ENCODE data around the gene KRT76. TPM values are rescaled to one million over a fixed set of nuclear protein-coding genes. Genes with fewer than 3 reads are reported as not detected.

Gene KRT76
- total and polyA plus RNA-seq, 3 experiments from 2014 or later: not detected

- Mint-ChIP-seq H3K9me3 (no peaks in the 10 kb centered on the region), H3K27ac (peak overlapping the region in 2 of 8 donors; percentile 8 to 79), H3K4me1 (peaks cover 3 to 5% (median 4%) of the 10 kb centered on the region in 3 donors), H3K27me3 (peaks cover 10 to 26% of the 10 kb centered on the region in 2 donors), H3K36me3 (no peaks in the 10 kb centered on the region), H3K4me3 (no peak overlapping the region)
- H3K4me1 ChIP-seq (ENCODE audit: insufficient read depth, low read length): peaks cover 14% of the 10 kb centered on the region
- no peak overlapping the region for H3K27ac ChIP-seq (ENCODE audit: low read depth, low read length)
- H3K9me3 ChIP-seq (ENCODE audit: low read length): no peaks in the 10 kb centered on the region
- CTCF ChIA-PET: no interaction called here
- H3K4me3 ChIP-seq (ENCODE audit: low read length): no peak overlapping the region
- H3K36me3 ChIP-seq (ENCODE audit: insufficient read depth, low read length): no peaks in the 10 kb centered on the region
- no peak for DNase-seq
- no peaks in the 10 kb centered on the region for H3K27me3 ChIP-seq (ENCODE audit: insufficient read depth, low read length, poor library complexity, severe bottlenecking)
- POLR2A ChIA-PET: no interaction called here
Observed at GRCh38 chr12:52820521-52820920, 43.4 kb upstream of the KRT76 start.

DNA sequence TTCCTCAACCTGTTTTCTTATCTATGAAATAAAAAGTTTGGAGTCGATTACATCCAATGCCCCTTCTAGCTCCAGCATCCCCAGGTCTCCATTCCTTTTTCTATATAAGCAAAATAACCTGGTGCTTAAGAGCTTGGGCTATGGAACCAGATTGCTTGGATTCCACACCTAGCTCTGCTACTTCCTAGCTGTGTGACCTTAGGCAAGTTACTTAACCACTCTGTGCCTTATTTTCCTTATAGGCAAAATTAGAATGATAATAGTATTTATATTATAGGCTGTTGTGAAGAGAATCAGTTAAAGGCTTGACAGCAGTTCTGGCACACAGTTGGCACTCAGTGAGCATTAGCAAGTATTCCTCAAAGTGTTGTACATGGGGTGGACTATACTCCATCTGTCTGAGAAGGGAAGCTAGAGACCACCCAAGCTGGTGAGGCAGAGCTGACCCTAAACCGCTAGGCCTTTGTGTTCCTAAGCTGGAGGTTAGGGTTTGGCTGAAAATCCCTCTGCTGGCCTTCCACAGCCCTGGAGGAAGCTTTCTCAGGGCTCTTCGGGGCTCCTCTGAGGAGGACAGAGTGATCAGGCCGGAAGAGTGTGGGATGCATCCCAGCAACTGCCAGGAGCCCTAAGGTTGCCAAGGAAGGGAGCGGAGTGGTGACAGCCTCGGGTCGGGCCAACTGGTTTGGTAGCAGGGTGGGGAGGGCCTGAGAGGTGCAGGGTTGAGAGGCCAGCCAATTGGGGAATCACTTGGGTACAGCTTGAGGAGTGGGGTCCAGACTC is 42.8 kb upstream of the KRT76 start:
- Mint-ChIP-seq H3K4me3 (no peak overlapping the region), H3K9me3 (no peaks in the 10 kb centered on the region), H3K36me3 (no peaks in the 10 kb centered on the region), H3K4me1 (peaks cover 3 to 5% (median 4%) of the 10 kb centered on the region in 3 donors), H3K27me3 (peaks cover 10 to 26% of the 10 kb centered on the region in 2 donors), H3K27ac (peak overlapping the region in 1 of 8 donors; percentile 79)
- Histone ChIP-seq H3K4me1 (ENCODE audit: insufficient read depth, low read length) (peaks cover 14% of the 10 kb centered on the region), H3K27me3 (ENCODE audit: insufficient read depth, low read length, poor library complexity, severe bottlenecking) (no peaks in the 10 kb centered on the region), H3K36me3 (ENCODE audit: insufficient read depth, low read length) (no peaks in the 10 kb centered on the region), H3K9me3 (ENCODE audit: low read length) (no peaks in the 10 kb centered on the region), H3K4me3 (ENCODE audit: low read length) (no peak overlapping the region), H3K27ac (ENCODE audit: low read depth, low read length) (no peak overlapping the region)
- CTCF ChIA-PET: no interaction called here
- POLR2A ChIA-PET: no interaction called here
- no peak for DNase-seq

DNA sequence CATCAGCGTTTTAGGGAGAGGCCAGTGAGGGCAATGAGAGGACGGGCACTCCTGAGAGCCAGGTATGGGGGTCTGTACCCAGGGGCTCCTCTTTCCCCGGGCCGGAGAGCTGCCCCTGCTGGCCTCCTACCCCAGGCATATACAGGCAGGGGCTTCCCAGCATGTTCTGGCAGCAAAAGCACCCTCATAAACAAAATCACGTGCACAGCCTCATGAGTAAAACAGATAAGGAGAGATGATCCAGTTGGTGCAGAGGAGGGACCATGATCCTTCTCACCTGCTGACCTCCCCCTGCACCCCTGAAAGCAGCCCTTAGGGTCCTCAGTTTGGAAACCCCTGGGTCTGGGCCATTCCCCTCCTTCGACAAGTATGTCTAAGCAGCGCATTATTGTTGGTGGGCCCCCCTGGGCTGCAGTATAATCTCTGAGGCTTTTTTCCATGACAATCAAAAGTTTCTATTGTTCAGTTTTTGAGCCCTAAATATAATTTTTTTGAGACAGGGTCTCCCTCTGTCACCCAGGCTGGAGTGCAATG is 41.8 kb upstream of the KRT76 start:
- ChIA-PET CTCF (no interaction called here), POLR2A (no interaction called here)
- Mint-ChIP-seq H3K27ac (peak overlapping the region in 1 of 8 donors; percentile 82), H3K4me3 (no peak overlapping the region), H3K36me3 (no peaks in the 10 kb centered on the region), H3K4me1 (peaks cover 3 to 5% (median 4%) of the 10 kb centered on the region in 3 donors), H3K9me3 (no peaks in the 10 kb centered on the region), H3K27me3 (peaks cover 12 to 26% of the 10 kb centered on the region in 2 donors)
- H3K9me3 ChIP-seq (ENCODE audit: low read length): no peaks in the 10 kb centered on the region
- no peak overlapping the region for H3K4me3 ChIP-seq (ENCODE audit: low read length)
- no peaks in the 10 kb centered on the region for H3K27me3 ChIP-seq (ENCODE audit: insufficient read depth, low read length, poor library complexity, severe bottlenecking)
- H3K27ac ChIP-seq (ENCODE audit: low read depth, low read length): no peak overlapping the region
- no peak for DNase-seq
- H3K36me3 ChIP-seq (ENCODE audit: insufficient read depth, low read length): no peaks in the 10 kb centered on the region
- H3K4me1 ChIP-seq (ENCODE audit: insufficient read depth, low read length): peaks cover 14% of the 10 kb centered on the region

DNA sequence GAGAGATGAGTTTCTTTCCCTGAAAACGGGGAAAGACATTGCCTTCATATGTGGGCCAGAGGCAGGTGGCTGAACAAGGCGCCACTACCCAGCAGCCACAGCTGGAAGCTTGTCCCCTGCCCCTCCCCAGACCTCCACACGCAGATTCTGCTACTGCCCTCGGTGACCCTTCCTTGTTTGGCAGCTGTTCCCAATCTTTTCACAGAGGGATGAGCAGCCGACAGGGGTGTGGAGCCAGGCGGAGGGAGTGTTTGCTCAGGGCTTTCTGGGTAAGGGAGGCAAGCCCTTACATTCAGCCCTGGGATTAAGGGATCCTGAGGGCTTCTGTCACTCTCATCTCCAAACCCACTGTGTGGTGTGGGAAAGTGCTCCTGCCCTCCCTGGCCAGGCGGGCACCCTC is 41.2 kb upstream of the KRT76 start:
- Mint-ChIP-seq H3K4me1 (peaks cover 3 to 5% (median 4%) of the 10 kb centered on the region in 3 donors), H3K9me3 (no peaks in the 10 kb centered on the region), H3K27ac (no peak overlapping the region), H3K36me3 (no peaks in the 10 kb centered on the region), H3K27me3 (peaks cover 12 to 26% of the 10 kb centered on the region in 2 donors), H3K4me3 (no peak overlapping the region)
- ChIA-PET POLR2A (no interaction called here), CTCF (no interaction called here)
- no peak for DNase-seq
- Histone ChIP-seq H3K9me3 (ENCODE audit: low read length) (no peaks in the 10 kb centered on the region), H3K4me3 (ENCODE audit: low read length) (no peak overlapping the region), H3K27ac (ENCODE audit: low read depth, low read length) (no peak overlapping the region), H3K4me1 (ENCODE audit: insufficient read depth, low read length) (peaks cover 14% of the 10 kb centered on the region), H3K27me3 (ENCODE audit: insufficient read depth, low read length, poor library complexity, severe bottlenecking) (no peaks in the 10 kb centered on the region), H3K36me3 (ENCODE audit: insufficient read depth, low read length) (no peaks in the 10 kb centered on the region)

- CTCF ChIA-PET: no interaction called here
- H3K27ac Mint-ChIP-seq: no peak overlapping the region
- H3K9me3 Mint-ChIP-seq: no peaks in the 10 kb centered on the region
- POLR2A ChIA-PET: no interaction called here
- H3K9me3 ChIP-seq (ENCODE audit: low read length): no peaks in the 10 kb centered on the region
- no peak for DNase-seq
- H3K4me3 ChIP-seq (ENCODE audit: low read length): no peak overlapping the region
- peaks cover 3 to 5% (median 4%) of the 10 kb centered on the region in 3 donors for H3K4me1 Mint-ChIP-seq
- H3K4me1 ChIP-seq (ENCODE audit: insufficient read depth, low read length): peaks cover 14% of the 10 kb centered on the region
- no peaks in the 10 kb centered on the region for H3K36me3 ChIP-seq (ENCODE audit: insufficient read depth, low read length)
- no peak overlapping the region for H3K27ac ChIP-seq (ENCODE audit: low read depth, low read length)
- H3K27me3 Mint-ChIP-seq: peaks cover 12 to 21% of the 10 kb centered on the region in 2 donors
- no peaks in the 10 kb centered on the region for H3K27me3 ChIP-seq (ENCODE audit: insufficient read depth, low read length, poor library complexity, severe bottlenecking)
- no peaks in the 10 kb centered on the region for H3K36me3 Mint-ChIP-seq
- H3K4me3 Mint-ChIP-seq: no peak overlapping the region
Observed at GRCh38 chr12:52817699-52818238, 40.6 kb upstream of the KRT76 start.

DNA sequence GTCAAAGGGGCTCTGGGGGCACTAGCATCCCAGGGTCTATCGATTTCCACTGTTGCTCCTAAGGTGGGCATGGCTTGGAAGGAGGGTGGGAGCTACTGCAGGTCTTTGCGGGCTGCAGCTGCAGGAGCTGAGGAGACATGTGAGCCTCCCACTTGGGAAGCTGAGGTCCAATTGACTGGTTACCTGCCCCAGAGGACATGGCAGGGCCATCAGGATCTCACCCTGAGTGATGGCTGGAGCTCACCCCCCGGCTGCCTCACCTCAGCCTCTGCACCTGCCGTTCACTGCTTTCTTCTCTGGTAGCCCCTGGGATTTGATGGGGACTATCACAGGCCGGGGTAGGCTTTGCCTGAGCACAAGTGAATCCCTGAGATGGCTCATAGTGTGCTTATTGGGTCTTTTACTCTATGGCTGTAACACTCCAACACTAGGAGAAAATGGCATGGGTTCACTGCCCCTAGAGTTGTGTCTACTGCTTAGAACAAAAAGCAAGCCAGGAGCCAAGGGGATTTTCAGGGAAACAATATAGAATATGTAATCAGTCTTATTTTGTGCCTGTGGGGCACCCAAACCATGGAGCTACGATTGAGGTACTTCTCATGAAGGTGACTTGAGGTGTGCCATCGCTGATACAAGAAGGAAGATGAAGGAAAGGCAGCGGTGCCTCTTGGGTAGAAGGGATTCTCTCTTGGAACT is 40.0 kb upstream of the KRT76 start:
- Mint-ChIP-seq H3K36me3 (no peaks in the 10 kb centered on the region), H3K4me3 (no peak overlapping the region), H3K27me3 (peaks cover 12 to 21% of the 10 kb centered on the region in 2 donors), H3K4me1 (peaks cover 3 to 5% (median 4%) of the 10 kb centered on the region in 3 donors), H3K27ac (no peak overlapping the region), H3K9me3 (no peaks in the 10 kb centered on the region)
- Histone ChIP-seq H3K36me3 (ENCODE audit: insufficient read depth, low read length) (no peaks in the 10 kb centered on the region), H3K4me1 (ENCODE audit: insufficient read depth, low read length) (peaks cover 14% of the 10 kb centered on the region), H3K27me3 (ENCODE audit: insufficient read depth, low read length, poor library complexity, severe bottlenecking) (no peaks in the 10 kb centered on the region), H3K9me3 (ENCODE audit: low read length) (no peaks in the 10 kb centered on the region), H3K27ac (ENCODE audit: low read depth, low read length) (no peak overlapping the region), H3K4me3 (ENCODE audit: low read length) (no peak overlapping the region)
- POLR2A ChIA-PET: no interaction called here
- no peak for DNase-seq
- CTCF ChIA-PET: no interaction called here

DNA sequence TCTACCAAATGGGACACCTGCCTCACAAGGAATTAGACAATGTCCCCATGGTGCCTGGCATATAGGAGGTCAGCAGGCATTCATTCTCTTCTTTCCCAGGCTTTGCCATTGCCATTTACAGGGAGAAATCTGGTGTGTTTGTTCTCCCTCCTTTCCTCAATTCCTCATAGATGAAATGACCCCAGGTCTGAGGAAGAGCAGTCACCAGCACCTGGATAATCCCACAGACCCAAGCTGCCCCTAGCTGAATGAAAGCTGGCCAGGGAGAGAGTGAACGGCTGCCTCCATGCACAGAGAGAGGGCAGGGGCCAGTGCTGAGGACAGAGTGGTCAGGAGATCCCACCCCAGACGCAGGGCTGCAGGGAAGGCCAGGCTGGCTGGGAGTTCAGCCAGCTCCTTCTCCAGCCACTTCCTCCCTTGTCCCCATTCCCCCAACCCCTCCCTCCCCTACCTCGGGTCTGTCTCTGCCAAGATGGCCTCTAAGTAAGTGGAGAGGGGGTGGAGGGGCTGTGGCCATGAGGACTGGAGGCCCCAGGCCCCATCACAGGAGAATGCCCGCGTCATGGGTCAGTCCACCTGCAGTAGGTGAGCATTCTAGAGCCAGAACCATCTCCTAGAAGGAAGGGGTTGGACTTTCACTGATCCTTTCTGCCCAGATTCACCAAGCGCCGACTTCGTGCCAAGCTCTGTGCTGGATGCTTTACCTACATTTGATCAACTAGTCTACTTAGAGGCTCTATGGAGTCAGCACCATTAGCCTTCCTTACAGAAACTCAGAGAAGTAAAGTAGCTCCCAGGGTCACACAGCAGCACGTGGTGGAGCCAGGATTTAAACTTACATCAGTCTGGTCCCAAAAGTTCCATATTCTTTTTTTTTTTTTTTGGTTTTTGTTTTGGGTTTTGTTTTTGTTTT is 38.8 kb upstream of the KRT76 start:
- Histone ChIP-seq H3K9me3 (ENCODE audit: low read length) (no peaks in the 10 kb centered on the region), H3K36me3 (ENCODE audit: insufficient read depth, low read length) (no peaks in the 10 kb centered on the region), H3K4me1 (ENCODE audit: insufficient read depth, low read length) (peaks cover 14% of the 10 kb centered on the region), H3K27ac (ENCODE audit: low read depth, low read length) (no peak overlapping the region), H3K4me3 (ENCODE audit: low read length) (no peak overlapping the region), H3K27me3 (ENCODE audit: insufficient read depth, low read length, poor library complexity, severe bottlenecking) (no peaks in the 10 kb centered on the region)
- Mint-ChIP-seq H3K36me3 (no peaks in the 10 kb centered on the region), H3K27ac (no peak overlapping the region), H3K4me3 (no peak overlapping the region), H3K4me1 (peaks cover 3 to 5% (median 4%) of the 10 kb centered on the region in 3 donors), H3K27me3 (peaks cover 12 to 21% of the 10 kb centered on the region in 2 donors), H3K9me3 (no peaks in the 10 kb centered on the region)
- no peak for DNase-seq
- ChIA-PET POLR2A (no interaction called here), CTCF (interaction anchor here (1.0 kb wide), 1 partner anchor 69 kb away, joined by 3 read pairs; no protein-coding TSS in a partner anchor)
